Glomerular endothelial cell (primary cell): ENCODE data around the gene PTPRU. TPM values are rescaled to one million over a fixed set of nuclear protein-coding genes. Genes with fewer than 3 reads are reported as not detected.
"Not testable (repeated sequence)": the region's sequence is repeated elsewhere in the genome, so short reads cannot be mapped to it uniquely, and the experiment has no call there.

ENCODE experiments used
- DNase-seq: peaks from one replicate; pipeline ENCODE4 v3.0.0-alpha.2; 2011; ENCODE audit warnings: low read depth, low spot score; ENCODE audit errors: extremely low read depth
- total RNA-seq: library from RNA; depleted of rRNA; stranded (reverse); fragments of >200 nt; gene quantifications from 2 replicates; pipeline ENCODE4 v1.2.3, GENCODE V29; 2015

Gene PTPRU
- total RNA-seq, 1 donor from 2014 or later: 19.4 TPM

DNA sequence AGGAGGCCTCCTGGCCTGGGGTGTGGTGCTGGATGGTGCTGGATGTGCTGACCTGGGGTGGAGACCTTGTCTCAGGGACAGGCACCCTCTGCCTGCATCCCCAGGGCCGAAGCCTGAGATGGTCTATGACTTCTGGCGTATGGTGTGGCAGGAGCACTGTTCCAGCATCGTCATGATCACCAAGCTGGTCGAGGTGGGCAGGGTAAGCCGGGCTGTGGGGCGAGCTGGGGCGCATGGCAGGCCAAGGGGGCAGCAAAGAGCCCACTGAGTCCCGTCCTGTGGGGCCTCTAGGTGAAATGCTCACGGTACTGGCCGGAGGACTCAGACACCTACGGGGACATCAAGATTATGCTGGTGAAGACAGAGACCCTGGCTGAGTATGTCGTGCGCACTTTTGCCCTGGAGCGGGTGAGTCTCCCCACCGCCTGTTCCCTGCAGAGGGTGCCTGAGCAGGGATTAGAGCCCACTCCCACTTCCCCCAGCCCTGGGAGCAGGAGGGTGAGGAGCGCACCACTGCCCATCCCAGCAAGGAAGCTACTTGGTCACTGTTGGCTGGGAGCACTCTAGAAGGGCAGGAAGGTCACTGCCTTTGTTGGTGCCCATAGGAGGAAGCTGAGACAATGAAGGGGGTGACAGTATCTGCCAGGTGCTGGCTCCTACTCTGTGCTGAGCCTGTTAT is 75.2 kb downstream of the PTPRU start:
- DNase-seq: no peak

DNA sequence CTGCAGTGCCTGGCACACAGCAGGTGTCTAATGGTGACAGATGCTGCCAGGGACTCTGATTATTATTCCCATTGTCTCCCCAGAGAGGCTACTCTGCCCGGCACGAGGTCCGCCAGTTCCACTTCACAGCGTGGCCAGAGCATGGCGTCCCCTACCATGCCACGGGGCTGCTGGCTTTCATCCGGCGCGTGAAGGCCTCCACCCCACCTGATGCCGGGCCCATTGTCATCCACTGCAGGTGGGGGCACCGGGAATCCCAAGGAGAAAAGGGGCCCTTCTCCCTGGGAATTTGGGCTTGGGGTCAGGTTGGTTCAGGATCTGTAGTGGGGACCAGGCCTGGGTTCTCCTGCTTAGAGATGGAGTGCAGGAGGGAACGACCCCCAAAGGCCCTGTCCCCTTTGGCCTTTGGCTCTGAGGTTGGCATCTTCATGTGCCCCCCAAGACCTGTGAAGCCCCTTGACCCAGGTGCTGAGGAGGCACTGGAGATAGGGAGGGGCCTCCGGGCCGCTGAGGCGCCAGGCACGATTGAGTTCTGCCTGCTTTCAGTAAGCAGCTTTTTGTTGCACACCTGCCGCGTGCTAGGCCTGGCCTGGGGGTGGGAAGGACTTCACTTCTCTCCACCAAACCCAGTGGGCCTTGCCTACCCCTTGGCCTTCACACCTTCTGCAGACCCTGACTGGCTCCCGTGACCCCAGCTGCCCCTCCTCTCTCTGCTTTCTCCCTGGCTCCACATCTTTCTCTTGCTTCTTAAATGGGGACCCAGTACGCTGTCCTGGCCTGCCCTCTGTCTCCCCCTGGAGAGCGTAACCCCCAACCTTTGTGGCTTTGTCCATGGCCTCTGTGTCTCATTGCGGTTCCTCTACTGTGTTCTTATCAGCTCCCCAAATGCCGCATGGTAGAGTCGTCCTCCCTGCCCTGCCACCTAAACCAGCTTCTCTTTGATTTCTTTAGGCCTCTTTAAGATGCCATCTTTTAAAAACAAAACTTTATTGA is 76.4 kb downstream of the PTPRU start:
- DNase-seq: no peak

DNA sequence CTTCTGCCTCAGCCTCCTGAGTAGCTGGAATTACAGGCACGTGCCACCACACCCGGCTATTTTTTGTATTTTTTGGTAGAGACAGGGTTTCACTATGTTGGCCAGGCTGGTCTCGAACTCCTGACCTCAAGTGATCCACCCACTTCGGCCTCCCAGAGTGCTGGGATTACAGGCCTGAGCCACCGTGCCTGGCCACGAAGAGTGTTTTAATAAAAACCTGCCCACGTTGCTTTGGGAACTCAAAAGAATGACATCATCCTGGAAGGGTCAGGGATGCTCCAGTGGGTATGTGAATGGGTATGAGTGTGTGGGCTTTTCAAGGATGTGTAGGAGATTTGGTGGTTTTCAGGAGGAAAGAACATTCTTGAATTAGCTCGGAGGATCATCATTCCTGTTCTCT is 78.4 kb downstream of the PTPRU start:
- not testable (repeated sequence) for DNase-seq

DNA sequence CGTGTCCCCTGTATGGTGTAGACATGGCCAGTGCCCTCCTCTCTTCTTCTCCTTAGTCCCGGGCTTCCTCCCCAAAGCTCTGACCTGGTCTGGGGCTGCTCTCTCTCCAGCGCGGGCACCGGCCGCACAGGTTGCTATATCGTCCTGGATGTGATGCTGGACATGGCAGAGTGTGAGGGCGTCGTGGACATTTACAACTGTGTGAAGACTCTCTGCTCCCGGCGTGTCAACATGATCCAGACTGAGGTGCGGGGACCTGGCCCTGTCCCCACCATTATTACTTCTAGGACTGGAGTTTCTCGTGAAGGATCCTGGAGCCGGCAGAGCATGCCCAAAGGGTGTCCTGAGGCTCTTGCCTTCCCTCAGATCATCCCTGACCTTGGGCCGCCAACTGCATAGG is 78.9 kb downstream of the PTPRU start:
- no peak for DNase-seq

DNA sequence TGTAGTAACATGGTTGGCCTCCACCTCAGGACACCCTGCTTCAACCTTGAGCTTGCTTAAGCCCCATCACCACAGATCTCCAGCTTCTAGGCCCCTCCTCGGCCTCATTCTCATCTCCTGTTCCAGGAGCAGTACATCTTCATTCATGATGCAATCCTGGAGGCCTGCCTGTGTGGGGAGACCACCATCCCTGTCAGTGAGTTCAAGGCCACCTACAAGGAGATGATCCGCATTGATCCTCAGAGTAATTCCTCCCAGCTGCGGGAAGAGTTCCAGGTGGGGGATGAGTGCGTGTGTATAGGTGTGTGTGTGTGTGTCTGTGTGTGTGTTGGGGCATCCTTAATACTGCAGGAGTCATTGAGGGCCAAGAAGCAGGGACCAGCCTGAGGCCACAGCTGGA is 79.6 kb downstream of the PTPRU start:
- DNase-seq: no peak

DNA sequence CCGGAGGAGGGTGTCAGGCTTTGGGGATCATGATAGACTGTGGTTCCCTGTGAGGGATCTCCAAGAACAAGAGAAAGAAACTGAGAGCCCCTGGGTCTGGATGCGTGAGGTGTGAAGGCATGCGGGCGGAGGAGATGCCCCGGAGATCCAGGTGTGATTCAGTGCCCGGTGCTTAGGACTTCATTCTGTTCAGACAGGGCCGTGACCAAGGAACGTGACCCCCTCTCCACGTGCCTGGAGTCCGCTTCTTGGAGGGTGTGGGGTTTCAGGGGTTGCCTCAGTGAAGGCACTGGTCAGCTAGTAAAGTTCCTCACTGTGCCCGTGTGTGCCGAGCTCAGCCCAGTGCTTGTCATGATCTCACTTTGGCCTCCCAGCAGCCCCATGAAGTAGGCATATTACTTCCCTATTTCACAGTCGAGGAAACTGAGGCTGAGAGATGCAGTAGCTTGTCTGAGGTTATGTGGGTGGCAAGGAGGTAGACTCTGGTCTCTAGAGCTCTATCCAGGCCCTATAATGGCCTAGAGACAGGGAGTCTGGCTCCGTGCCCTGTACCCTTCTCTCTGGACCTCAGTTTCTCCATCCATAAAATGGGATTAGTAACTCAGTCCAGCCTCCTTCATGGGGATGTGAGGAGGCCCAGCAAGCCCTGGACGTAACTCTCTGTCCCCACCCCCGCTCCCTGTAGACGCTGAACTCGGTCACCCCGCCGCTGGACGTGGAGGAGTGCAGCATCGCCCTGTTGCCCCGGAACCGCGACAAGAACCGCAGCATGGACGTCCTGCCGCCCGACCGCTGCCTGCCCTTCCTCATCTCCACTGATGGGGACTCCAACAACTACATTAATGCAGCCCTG is 81.0 kb downstream of the PTPRU start:
- no peak for DNase-seq

DNA sequence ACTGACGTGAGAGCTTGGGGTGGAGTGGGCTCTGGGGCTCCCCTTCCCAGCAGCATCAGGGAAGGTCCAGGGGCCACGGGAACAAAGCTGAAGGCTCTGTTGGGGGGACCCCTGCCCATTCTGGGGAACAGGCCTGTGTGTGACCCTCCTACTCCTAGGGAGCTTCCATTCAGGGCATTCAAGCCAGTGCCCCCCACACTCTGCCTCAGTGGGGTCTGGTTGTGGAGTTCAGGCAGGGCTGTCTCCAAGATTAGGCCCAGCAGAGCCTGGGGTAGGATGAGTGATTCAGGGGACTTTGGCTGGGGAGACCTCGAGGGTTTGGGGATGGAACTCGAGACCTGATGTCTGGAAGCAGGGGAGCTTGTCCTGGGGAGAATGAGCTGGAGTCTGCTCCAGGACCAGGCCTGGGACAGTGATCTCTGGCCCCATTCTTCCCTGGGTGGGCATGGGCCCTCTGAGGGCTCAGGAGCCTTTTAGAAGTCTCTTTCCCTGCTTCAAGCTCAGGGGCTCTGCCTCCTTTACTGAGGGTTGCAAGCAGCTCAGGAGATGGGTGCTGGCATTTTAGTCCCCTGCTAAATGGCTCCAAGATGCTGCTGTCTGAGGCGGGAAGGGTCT is 81.7 kb downstream of the PTPRU start:
- no peak for DNase-seq

DNA sequence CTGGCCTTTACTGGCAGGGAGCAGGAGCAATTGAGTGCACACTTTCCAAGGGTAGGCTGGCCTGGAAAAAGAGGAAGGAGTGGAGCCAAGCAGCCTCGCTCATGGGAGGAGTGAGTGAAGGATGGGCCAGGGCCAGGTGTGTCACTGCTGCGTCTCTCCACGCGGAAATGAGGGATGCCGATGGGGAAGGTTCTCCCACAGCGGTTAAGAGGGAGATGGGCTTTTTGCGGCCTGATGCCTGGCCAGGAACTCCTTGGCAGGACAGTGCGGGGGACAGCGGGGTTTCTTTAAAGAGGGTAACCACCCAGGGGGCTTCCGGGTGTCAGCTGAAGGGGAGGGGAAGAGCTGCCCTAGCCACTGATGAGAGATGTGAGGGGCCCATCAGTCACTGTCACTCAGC is 82.4 kb downstream of the PTPRU start:
- DNase-seq: no peak

DNA sequence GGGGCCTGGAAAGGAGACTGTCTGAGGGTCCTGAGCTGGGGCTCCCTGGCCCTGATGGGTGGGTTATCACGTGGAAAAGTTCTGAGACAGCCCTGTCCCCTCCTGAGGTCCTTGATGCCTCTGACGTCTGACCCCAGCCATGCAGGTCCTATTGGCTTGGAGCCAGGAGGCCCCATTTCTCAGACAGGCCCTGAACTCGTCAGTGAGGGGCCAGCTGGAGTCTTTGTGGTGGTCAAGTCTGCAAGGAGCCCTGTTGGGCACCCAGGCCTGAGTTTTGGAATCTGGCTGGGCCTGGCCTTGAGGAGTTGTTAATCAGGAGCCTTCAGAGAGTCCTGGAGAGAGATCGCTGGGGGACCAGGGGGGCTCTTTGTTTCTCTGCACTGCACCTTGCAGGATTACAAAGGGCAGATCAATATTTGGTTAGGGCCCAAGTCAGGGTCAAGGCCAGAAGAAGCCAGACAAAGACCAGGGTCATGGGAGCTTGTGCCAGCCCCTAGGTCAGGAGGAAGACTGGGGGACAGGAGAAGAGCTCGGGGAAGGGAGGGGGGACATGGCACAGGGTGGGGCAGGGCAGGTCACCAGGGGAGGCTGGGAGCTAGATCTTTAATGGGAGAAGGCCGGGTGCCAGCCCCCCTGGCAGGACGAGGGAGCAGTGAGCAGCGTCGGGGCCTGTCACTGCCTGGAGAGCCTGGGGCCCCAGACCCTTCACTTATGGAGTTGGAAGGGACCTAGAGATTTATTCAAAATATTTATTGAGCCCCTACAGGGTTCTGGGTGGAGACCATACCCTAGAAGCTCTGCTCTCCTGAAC is 83.2 kb downstream of the PTPRU start:
- no peak for DNase-seq

DNA sequence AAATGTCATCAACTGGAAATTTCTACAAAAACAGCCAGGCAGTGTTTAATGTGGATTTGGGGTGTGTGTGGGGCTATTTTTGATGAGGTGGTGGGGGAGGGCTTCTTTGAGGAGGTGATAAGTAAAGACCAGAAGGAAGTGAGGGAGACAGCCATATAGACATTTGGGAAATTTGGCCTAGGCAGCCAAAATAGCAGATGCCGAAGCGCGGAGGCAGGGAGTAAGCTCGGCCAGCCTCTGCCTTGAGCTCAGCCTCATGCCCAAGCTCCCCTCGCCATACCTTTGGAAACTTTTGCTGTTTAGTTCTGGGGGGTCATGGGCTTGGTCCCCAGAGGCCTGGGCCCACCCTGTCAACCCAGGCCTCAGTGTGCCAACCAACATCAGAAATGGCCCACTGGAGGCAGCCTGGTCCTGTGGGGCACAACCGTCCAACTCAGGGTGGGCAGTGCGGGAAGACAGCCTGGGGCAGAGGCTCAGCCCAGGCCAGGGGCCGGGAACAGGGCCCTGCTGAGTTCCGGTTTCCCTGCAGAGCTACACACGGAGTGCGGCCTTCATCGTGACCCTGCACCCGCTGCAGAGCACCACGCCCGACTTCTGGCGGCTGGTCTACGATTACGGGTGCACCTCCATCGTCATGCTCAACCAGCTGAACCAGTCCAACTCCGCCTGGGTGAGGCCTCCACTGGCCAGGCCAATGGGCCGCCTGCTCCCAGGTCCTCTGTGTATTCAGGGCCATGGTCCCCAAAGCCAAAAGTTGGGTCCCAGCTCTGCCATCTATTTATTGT is 84.0 kb downstream of the PTPRU start:
- no peak for DNase-seq

DNA sequence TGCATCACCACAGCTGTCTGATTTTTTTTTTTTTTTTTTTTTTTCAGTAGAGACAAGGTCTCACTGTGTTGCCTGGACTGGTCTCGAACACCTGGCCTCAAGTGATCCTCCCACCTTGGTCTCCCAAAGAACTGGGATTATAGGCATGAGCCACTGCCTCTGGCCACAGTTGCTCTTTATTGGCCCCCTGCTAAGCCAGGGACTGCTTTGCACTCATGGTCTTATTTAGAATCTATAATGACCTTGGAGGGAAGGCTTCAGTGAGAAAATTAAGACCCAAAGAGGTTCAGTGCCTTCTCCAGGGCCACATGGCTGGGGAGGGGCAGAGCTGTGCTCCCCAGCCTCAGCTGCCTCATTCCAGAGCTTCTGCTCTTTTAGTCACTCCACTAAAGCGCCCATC is 84.9 kb downstream of the PTPRU start:
- DNase-seq: no peak

DNA sequence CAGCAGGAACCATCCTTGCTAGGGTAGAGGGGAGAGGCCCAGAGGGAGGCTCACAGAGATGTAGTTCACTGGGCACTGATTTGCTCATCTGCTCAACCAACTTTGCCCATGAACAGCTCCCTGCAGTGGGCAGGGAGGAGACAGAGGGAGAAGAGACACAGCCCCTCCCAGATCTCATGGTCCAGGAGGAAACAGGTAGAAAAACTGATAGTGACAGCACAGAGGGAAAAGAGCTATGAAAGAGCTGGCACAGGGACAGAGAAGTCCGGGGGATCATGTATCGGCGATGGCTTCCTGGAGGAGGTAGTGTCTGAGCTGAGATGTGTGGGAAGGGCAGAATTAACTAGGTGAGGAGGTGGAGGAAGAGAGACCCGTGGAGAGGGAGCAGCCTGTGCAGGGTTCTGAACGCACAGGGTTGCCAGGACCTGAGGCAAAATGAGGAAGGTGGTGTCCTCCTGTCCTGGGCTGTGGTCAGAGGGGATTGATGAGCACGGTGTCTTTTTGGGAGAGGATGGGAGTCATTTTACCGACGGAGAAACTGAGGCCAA is 85.9 kb downstream of the PTPRU start:
- DNase-seq: no peak

DNA sequence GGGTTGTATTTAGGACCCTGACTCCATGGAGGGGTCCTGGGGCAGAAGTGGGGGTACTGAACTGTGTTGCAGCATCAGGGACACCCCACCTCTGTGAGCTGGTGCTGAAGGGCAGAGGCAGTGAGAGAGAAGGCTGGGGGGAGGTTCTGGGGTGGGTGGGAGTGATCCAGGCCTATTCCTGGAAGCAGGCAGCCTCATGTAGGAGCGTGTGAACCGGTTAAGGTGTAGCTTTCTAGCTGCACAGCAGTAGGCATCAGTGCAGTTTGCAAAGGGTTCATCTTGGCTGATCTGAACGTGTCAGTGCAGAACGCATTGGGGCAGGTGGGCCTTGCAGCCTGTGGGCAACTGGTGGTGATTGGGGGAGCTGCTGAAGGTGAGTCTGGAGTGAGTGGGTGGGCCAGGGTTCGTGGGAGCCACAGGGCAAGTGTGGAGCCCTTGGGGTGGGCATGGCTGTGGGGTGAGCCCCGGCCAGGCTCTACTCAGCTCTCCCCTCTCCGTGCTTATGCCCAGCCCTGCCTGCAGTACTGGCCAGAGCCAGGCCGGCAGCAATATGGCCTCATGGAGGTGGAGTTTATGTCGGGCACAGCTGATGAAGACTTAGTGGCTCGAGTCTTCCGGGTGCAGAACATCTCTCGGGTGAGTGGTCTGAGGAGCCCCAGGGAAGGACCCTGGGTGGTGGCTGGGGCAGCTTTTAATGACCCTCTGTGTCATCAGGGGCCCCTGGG is 86.7 kb downstream of the PTPRU start:
- no peak for DNase-seq

DNA sequence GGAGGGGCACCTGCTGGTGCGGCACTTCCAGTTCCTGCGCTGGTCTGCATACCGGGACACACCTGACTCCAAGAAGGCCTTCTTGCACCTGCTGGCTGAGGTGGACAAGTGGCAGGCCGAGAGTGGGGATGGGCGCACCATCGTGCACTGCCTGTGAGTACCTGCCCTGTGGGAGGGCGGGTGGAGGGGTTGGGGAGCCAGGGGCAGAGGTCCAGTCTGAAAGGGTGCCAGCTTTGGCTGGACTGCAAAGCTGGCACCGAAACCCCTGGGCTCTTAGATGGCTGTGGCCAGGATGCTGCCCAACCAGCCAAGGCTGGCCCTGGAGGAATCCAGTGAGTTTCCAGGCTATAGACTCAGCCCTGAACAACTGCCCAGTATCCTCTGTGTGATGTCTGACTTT is 87.3 kb downstream of the PTPRU start:
- no peak for DNase-seq

DNA sequence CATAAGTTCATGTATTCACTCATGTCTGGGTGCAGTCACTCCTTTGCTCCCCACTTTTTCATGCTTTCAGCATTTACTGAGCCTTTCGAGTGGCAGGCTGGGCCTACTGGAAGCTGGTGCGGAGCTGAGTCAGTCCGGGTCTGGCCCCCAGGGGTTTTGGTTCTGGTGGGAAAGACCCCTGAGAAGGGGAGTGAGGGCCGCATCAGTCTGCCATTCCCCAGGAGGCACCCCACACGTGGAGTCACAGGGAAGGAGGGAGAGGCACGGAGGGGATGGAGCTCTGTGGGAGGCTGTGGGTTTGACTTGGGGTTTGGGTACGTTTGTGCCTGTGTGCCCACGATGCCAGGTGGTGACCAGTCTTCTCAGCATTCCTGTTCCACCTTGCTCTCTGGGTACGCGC is 87.9 kb downstream of the PTPRU start:
- DNase-seq: no peak

DNA sequence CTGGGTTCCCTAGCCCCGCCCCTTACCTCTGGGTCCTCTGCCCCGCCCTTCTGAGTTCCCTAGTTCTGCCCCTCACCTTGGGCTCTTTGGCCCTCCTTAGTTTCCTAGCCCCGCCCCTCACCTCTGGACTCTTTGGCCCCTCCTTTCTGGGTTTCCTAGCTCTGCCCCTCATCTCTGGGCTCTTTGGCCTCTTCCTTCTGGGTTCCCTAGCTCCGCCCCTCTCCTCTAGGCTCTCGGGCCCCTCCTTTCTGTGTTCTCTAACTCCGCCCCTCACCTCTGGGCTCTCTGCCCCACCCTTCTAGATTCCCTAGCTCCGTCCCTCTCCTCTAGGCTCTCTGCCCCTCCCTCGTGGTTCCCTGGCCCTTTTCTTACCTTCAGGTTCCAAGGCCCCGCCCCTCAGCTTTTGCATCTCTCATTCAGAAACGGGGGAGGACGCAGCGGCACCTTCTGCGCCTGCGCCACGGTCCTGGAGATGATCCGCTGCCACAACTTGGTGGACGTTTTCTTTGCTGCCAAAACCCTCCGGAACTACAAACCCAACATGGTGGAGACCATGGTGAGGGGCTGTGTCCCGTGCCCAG is 88.5 kb downstream of the PTPRU start:
- no peak for DNase-seq

DNA sequence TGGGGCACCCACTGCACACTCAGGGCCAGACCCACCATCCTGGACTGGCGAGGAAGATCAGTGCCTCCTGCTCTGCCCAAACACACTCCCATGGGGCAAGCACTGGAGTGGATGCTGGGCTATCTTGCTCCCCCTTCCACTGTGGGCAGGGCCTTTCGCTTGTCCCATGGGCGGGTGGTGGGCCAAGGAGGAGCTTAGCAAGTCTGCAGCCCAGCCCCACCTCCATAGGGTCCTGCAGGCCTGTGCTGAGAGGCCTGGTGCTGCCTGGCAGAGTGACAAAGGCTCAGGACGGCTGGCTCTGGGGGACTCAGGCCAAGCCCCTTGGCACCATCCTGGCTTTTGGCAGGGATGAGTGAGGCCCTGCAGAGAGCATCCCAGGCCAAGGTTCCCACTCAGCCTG is 89.4 kb downstream of the PTPRU start:
- no peak for DNase-seq

DNA sequence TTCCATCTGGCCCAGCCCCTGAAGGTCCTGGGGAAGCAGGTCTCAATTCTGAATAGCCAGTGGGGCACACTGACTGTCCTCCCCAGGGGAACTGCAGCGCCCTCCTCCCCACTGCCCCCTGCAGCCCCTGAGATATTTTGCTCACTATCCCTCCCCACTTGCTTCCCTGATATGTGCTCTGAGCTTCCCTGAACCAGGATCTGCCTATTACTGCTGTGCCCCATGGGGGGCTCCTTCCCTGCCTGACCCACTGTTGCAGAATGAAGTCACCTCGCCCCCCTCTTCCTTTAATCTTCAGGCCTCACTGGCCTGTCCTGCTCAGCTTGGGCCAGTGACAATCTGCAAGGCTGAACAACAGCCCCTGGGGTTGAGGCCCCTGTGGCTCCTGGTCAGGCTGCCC is 89.8 kb downstream of the PTPRU start:
- no peak for DNase-seq
